ENCODE data around the gene DNAJC9. TPM values are rescaled to one million over a fixed set of nuclear protein-coding genes. Genes with fewer than 3 reads are reported as not detected.

The DNAJC9 gene
- total and polyA plus RNA-seq, 4 donors, result 8.0 to 13.5 (median 10.9) TPM

DNA sequence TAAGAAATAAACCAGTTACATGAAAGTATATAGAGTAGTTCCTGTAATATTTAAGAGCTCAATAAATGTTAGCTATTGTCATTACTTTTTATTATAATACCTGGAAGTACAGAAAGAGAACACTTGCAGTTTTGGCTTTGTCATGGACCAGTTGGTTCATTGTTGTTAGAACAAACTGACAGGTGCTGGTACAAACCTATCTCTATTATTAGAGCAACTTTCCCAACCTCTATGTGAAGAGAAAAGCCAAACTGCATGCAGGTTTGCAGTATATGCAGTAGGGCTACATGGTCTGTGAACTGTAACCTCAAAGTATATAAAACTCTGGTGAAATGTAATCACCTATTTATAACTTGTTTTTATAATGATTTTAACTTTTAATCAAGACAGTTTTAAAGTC, 20.4 kb downstream of the DNAJC9 start:
- no peaks in the 10 kb centered on the region for H3K36me3 ChIP-seq (ENCODE audit: control insufficient read depth in 1 of 2, insufficient read depth in 2 of 2, low read length in 1 of 2)
- ATAC-seq (ENCODE audit: low FRiP score) (no peak), DNase-seq (no peak)
- no peaks in the 10 kb centered on the region for H3K9me3 ChIP-seq (ENCODE audit: control insufficient read depth, low read length)
- H3K27me3 ChIP-seq (ENCODE audit: control insufficient read depth in 1 of 2, insufficient read depth in 2 of 2, low read length in 1 of 2), result no peaks in the 10 kb centered on the region
- no peaks in the 10 kb centered on the region for H3K4me1 ChIP-seq (ENCODE audit: control insufficient read depth in 1 of 2, insufficient read depth in 2 of 2, low read length in 2 of 2)
- no peak overlapping the region for H3K4me3 ChIP-seq (ENCODE audit: low read length in 2 of 2)
- no peak overlapping the region for H3K27ac ChIP-seq (ENCODE audit: low read depth in 1 of 2, low read length in 2 of 2)
- intact Hi-C loops (cut with DNase I), result no loop called here

DNA sequence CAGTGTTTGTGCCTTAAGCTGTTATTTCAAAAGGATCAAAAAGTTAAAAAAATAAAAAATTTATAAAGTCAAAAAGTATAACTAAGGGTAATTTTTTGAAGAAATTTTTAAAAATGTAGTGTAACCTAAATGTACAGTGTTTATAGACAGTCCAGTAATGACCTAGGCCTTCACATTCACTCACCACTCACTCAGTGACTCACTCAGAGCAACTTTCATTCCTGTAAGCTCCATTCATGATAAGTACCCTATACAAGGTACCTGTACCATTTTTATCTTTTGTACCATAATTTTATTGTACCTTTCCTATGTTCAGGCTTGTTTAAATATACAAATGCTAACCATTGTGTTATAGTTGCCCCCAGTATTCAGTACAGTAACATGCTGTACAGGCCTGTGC, 21.5 kb downstream of the DNAJC9 start:
- intact Hi-C loops (cut with DNase I), result no loop called here
- no peak for ATAC-seq (ENCODE audit: low FRiP score)
- DNase-seq, result no peak
- no peaks in the 10 kb centered on the region for H3K27me3 ChIP-seq (ENCODE audit: control insufficient read depth in 1 of 2, insufficient read depth in 2 of 2, low read length in 1 of 2)
- H3K4me3 ChIP-seq (ENCODE audit: low read length in 2 of 2), result no peak overlapping the region
- H3K27ac ChIP-seq (ENCODE audit: low read depth in 1 of 2, low read length in 2 of 2), result no peak overlapping the region
- no peaks in the 10 kb centered on the region for H3K9me3 ChIP-seq (ENCODE audit: control insufficient read depth, low read length)
- H3K36me3 ChIP-seq (ENCODE audit: control insufficient read depth in 1 of 2, insufficient read depth in 2 of 2, low read length in 1 of 2), result no peaks in the 10 kb centered on the region
- no peaks in the 10 kb centered on the region for H3K4me1 ChIP-seq (ENCODE audit: control insufficient read depth in 1 of 2, insufficient read depth in 2 of 2, low read length in 2 of 2)

DNA sequence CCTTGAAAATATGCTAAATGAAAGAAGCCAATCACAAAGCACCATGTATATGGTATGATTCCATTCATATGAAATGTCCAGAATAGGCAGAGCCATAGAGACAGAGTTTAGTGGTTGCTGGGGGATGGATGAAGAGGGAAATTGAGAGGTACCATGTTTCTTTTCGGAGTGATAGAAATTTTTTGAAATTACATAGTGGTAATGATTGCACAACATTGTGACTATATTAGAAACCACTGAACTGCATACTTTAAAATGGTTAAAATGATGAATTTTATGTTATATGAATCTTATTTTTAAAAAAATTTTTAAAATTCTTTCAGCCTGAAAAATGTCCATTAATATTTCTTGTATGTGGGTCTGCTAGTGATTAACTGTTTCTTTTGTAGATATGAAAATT, 26.1 kb downstream of the DNAJC9 start:
- Histone ChIP-seq H3K27ac (ENCODE audit: low read depth in 1 of 2, low read length in 2 of 2) (no peak overlapping the region), H3K4me1 (ENCODE audit: control insufficient read depth in 1 of 2, insufficient read depth in 2 of 2, low read length in 2 of 2) (no peaks in the 10 kb centered on the region), H3K4me3 (ENCODE audit: low read length in 2 of 2) (no peak overlapping the region), H3K36me3 (ENCODE audit: control insufficient read depth in 1 of 2, insufficient read depth in 2 of 2, low read length in 1 of 2) (peaks cover 4 to 5% of the 10 kb centered on the region in 2 donors), H3K9me3 (ENCODE audit: control insufficient read depth, low read length) (no peaks in the 10 kb centered on the region), H3K27me3 (ENCODE audit: control insufficient read depth in 1 of 2, insufficient read depth in 2 of 2, low read length in 1 of 2) (no peaks in the 10 kb centered on the region)
- WGBS, 2 donors, result 78 to 83% methylated on average over 1 of the region's 1 CpG
- intact Hi-C loops (cut with DNase I), result no loop called here
- no peak for ATAC-seq (ENCODE audit: low FRiP score)
- DNase-seq, result no peak

DNA sequence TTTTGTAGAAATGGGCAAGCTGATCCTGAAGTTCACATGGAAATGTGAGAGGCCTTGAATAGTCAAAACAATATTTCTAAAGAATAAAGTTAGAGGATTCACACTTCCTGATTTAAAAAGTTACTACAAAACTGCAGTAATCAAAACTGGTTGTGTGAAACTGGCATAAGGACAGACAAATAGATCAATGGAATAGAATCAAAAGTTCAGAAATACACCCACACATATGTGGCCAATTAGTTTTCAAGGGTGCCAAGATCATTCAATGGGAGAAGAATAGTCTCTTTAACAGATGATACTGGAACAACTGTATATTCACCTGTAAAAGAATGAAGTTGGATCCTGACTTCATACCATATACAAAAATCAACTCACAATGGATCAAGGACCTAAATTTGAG, 27.7 kb downstream of the DNAJC9 start:
- H3K27ac ChIP-seq (ENCODE audit: low read depth in 1 of 2, low read length in 2 of 2), result no peak overlapping the region
- no peak for DNase-seq
- H3K27me3 ChIP-seq (ENCODE audit: control insufficient read depth in 1 of 2, insufficient read depth in 2 of 2, low read length in 1 of 2), result no peaks in the 10 kb centered on the region
- ATAC-seq (ENCODE audit: low FRiP score), result no peak
- H3K4me1 ChIP-seq (ENCODE audit: control insufficient read depth in 1 of 2, insufficient read depth in 2 of 2, low read length in 2 of 2), result no peaks in the 10 kb centered on the region
- H3K36me3 ChIP-seq (ENCODE audit: control insufficient read depth in 1 of 2, insufficient read depth in 2 of 2, low read length in 1 of 2), result peaks cover 4 to 5% of the 10 kb centered on the region in 2 donors
- no peak overlapping the region for H3K4me3 ChIP-seq (ENCODE audit: low read length in 2 of 2)
- intact Hi-C loops (cut with DNase I), result no loop called here
- H3K9me3 ChIP-seq (ENCODE audit: control insufficient read depth, low read length), result no peaks in the 10 kb centered on the region

DNA sequence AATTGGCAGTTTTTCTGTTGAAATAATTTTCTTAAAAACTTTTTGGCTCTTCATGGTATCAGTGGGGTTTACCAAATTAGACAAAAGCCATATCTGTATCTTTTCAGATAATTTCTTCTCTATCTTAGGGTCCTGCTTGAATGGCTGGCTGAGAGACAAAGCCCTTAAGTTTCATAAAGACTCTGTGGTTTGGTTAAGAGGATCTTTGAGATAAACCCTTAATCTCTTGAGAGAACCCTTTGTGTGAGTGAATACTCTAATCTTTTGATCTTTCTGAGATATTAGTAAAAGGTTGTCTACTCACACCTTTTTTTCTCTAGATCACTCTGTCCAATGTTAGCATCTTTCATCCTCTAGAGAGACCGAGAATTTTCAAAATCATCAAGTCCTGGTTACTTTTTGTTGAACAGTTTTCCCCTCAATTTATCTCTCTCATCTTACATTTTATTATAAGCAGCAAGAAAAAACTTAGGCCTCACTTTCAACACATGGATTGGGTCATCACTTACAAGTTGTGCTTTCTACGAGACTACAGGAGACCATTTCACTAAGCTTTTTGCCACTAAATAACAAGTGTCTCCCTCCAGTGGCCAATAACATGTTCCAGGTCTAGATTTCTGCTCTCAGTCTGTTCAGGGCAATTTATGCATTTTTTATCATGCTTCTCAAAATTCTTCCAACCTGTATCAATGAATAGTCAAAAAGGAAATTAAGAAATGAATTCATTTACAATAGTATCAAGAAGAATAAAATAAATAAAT, 28.4 kb downstream of the DNAJC9 start:
- 88 to 92% methylated on average over 2 of the region's 2 CpGs for WGBS, 2 donors
- ATAC-seq (ENCODE audit: low FRiP score), result no peak
- H3K27ac ChIP-seq (ENCODE audit: low read depth in 1 of 2, low read length in 2 of 2), result no peak overlapping the region
- no peak for DNase-seq
- H3K27me3 ChIP-seq (ENCODE audit: control insufficient read depth in 1 of 2, insufficient read depth in 2 of 2, low read length in 1 of 2), result no peaks in the 10 kb centered on the region
- no peaks in the 10 kb centered on the region for H3K4me1 ChIP-seq (ENCODE audit: control insufficient read depth in 1 of 2, insufficient read depth in 2 of 2, low read length in 2 of 2)
- no peaks in the 10 kb centered on the region for H3K9me3 ChIP-seq (ENCODE audit: control insufficient read depth, low read length)
- peaks cover 4 to 5% of the 10 kb centered on the region in 2 donors for H3K36me3 ChIP-seq (ENCODE audit: control insufficient read depth in 1 of 2, insufficient read depth in 2 of 2, low read length in 1 of 2)
- H3K4me3 ChIP-seq (ENCODE audit: low read length in 2 of 2), result no peak overlapping the region
- intact Hi-C loops (cut with DNase I), result no loop called here

DNA sequence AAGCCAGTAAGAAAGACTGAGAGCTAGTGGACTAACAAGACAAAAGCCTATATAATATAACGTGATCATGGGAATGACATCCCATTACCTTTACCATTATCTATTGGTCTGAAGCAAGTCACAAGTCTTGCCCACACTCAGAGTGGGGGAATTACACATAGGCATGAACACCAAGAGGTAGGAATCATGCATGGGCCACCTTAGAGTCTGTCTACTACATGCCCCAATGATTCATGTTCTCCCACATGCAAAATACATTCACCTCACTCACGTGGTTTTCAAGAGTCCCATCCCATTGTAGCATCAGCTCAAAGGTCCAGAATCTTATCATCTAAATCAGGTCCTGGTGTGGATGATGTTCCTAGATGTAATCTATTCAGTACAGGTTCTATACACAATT, 29.4 kb downstream of the DNAJC9 start:
- H3K27ac ChIP-seq (ENCODE audit: low read depth in 1 of 2, low read length in 2 of 2), result no peak overlapping the region
- 92 to 95% methylated on average over 2 of the region's 2 CpGs for WGBS, 2 donors
- H3K36me3 ChIP-seq (ENCODE audit: control insufficient read depth in 1 of 2, insufficient read depth in 2 of 2, low read length in 1 of 2), result peaks cover 4 to 5% of the 10 kb centered on the region in 2 donors
- DNase-seq (no peak), ATAC-seq (ENCODE audit: low FRiP score) (no peak)
- intact Hi-C loops (cut with DNase I), result no loop called here
- H3K4me1 ChIP-seq (ENCODE audit: control insufficient read depth in 1 of 2, insufficient read depth in 2 of 2, low read length in 2 of 2), result no peaks in the 10 kb centered on the region
- H3K27me3 ChIP-seq (ENCODE audit: control insufficient read depth in 1 of 2, insufficient read depth in 2 of 2, low read length in 1 of 2), result no peaks in the 10 kb centered on the region
- H3K4me3 ChIP-seq (ENCODE audit: low read length in 2 of 2), result no peak overlapping the region
- H3K9me3 ChIP-seq (ENCODE audit: control insufficient read depth, low read length), result no peaks in the 10 kb centered on the region

DNA sequence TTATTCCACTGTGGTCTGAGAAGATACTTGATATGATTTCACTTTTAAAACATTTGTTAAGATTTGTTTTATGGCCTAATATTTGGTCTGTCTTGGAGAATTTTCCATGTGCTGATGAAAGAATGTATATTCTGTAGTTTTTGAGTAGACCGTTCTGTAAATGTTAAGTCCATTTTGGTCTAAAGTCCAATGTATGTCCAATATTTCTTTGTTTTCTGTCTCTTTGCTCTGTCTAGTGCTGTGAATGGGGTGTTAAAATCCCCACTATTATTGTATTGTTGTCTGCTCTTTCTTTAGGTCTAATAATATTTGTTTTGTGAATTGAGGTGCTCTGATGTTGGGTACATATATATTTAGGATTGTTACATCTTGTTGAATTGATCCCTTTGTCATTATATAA, 31.3 kb downstream of the DNAJC9 start:
- WGBS, 2 donors, result 95% methylated on average over 1 of the region's 1 CpG
- Histone ChIP-seq H3K4me1 (ENCODE audit: control insufficient read depth in 1 of 2, insufficient read depth in 2 of 2, low read length in 2 of 2) (no peaks in the 10 kb centered on the region), H3K27me3 (ENCODE audit: control insufficient read depth in 1 of 2, insufficient read depth in 2 of 2, low read length in 1 of 2) (no peaks in the 10 kb centered on the region), H3K36me3 (ENCODE audit: control insufficient read depth in 1 of 2, insufficient read depth in 2 of 2, low read length in 1 of 2) (peaks cover 4 to 5% of the 10 kb centered on the region in 2 donors), H3K9me3 (ENCODE audit: control insufficient read depth, low read length) (no peaks in the 10 kb centered on the region), H3K27ac (ENCODE audit: low read depth in 1 of 2, low read length in 2 of 2) (no peak overlapping the region), H3K4me3 (ENCODE audit: low read length in 2 of 2) (no peak overlapping the region)
- intact Hi-C loops (cut with DNase I), result no loop called here
- ATAC-seq (ENCODE audit: low FRiP score) (no peak), DNase-seq (no peak)

DNA sequence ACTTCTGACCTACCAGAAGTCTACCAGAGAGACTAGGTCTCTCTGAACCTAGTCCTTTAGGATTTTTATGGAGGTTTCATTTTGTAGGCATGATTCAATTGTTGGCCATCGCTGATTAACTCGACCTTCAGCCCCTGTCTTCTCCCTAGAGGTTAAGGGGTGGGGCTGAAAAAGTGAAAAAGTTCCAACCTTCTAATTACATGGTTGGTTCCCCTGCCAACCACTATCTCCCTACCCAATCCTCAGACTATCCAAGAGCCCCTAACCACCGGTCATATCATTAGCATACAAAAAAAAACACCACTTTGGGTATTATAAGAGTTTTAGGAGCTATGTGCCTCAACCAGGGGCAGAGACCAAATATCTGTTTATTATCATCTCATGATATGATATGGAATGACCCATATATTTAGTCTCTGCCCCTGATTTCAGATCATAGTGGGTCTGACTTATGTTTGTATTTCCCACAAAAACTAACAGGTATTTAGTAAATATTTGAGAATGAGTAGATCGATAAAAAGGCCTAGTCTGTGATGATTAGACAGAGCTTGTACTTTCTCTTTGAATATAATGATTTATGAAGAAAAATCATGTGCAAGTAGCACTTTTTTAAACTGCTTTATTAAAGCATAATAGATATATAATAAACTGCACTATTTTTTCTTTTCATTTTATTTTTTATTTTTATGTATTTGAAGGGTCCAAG, 35.8 kb downstream of the DNAJC9 start:
- H3K4me3 ChIP-seq (ENCODE audit: low read length in 2 of 2), result no peak overlapping the region
- intact Hi-C loops (cut with DNase I), result no loop called here
- ATAC-seq (ENCODE audit: low FRiP score), result no peak
- no peak for DNase-seq
- H3K4me1 ChIP-seq (ENCODE audit: control insufficient read depth in 1 of 2, insufficient read depth in 2 of 2, low read length in 2 of 2), result no peaks in the 10 kb centered on the region
- 86 to 91% methylated on average over 4 of the region's 4 CpGs for WGBS, 2 donors
- no peaks in the 10 kb centered on the region for H3K36me3 ChIP-seq (ENCODE audit: control insufficient read depth in 1 of 2, insufficient read depth in 2 of 2, low read length in 1 of 2)
- no peak overlapping the region for H3K27ac ChIP-seq (ENCODE audit: low read depth in 1 of 2, low read length in 2 of 2)
- no peaks in the 10 kb centered on the region for H3K27me3 ChIP-seq (ENCODE audit: control insufficient read depth in 1 of 2, insufficient read depth in 2 of 2, low read length in 1 of 2)
- no peaks in the 10 kb centered on the region for H3K9me3 ChIP-seq (ENCODE audit: control insufficient read depth, low read length)

DNA sequence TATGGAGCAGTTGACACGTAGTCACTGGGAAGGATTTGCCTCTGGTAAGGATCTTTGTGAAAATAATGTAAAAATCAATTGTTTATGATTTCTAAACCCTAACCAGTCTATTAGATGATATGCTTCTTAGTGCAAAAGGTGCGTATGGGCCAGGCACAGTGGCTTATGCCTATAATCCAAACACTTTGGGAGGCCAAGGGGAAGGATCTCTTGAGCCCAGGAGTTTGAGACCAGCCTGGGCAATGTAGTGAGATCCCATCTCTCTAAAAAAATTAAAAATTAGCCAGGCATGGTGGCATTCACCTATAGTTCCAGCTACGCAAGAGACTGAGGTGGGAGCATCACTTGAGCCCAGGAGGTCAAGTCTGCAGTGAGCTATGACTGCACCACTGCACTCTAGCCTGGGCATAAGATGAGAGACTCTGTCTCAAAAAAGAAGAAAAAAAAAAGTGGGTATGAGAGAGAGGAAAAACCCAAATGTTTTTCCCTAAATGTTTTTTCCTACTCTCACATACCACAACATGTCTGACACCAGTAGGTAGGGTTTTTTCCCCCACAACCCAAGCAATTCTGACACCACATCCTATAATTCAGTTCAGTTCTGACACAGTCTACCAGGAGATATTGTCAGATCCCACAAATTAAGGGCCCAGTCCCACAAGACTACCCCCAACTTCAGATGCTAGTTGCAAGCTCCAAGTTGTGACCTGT, 36.5 kb downstream of the DNAJC9 start:
- no peak for DNase-seq
- Histone ChIP-seq H3K36me3 (ENCODE audit: control insufficient read depth in 1 of 2, insufficient read depth in 2 of 2, low read length in 1 of 2) (no peaks in the 10 kb centered on the region), H3K27me3 (ENCODE audit: control insufficient read depth in 1 of 2, insufficient read depth in 2 of 2, low read length in 1 of 2) (no peaks in the 10 kb centered on the region), H3K27ac (ENCODE audit: low read depth in 1 of 2, low read length in 2 of 2) (no peak overlapping the region), H3K9me3 (ENCODE audit: control insufficient read depth, low read length) (no peaks in the 10 kb centered on the region), H3K4me1 (ENCODE audit: control insufficient read depth in 1 of 2, insufficient read depth in 2 of 2, low read length in 2 of 2) (no peaks in the 10 kb centered on the region), H3K4me3 (ENCODE audit: low read length in 2 of 2) (no peak overlapping the region)
- intact Hi-C loops (cut with DNase I), result no loop called here
- no peak for ATAC-seq (ENCODE audit: low FRiP score)
- 94 to 95% methylated on average over 3 of the region's 3 CpGs for WGBS, 2 donors

Measured in aorta (tissue), 5 donors.